NT2/D1 (cell line): ENCODE data around the gene ERBB2.

Experiments used
- SUZ12 ChIP-seq: IDR thresholded peaks from 2 replicates; pipeline ENCODE4 v1.6.1; 2011; ENCODE audit not compliant: insufficient read length, insufficient read depth; ENCODE audit errors: extremely low read depth
- YY1 ChIP-seq: IDR thresholded peaks from 2 replicates; pipeline ENCODE4 v1.6.1; 2011; ENCODE audit not compliant: insufficient read length, insufficient read depth
- ZNF274 ChIP-seq: IDR thresholded peaks from 2 replicates; pipeline ENCODE4 v1.6.1; 2011; ENCODE audit warnings: mild to moderate bottlenecking, low read depth, low read length

GRCh38 chr17:39701012-39701783, 1.3 kb downstream of the ERBB2 start:
- TF ChIP-seq YY1 (no peak), ZNF274 (no peak), SUZ12 (no peak)
